Activated T-cell treated with anti-CD3 and anti-CD28 coated beads, Interleukin-2, amount 50 U/mL, for 24 hours (primary cell): ENCODE data around the gene CACNA1C.
"Not testable (repeated sequence)": the region's sequence is repeated elsewhere in the genome, so short reads cannot be mapped to it uniquely, and the experiment has no call there.

Experiments
- DNase-seq: peaks from one replicate; pipeline ENCODE4 v3.0.0-alpha.2; 2020
- H3K27ac Mint-ChIP-seq: 2 replicates; pipeline ENCODE4 v1.8.0; 2020; ENCODE audit warnings: mild to moderate bottlenecking, mixed read lengths
- H3K27me3 Mint-ChIP-seq: 2 replicates; pipeline ENCODE4 v1.8.0; 2020; ENCODE audit warnings: mixed read lengths
- H3K36me3 Mint-ChIP-seq: 2 replicates; pipeline ENCODE4 v1.8.0; 2020; ENCODE audit warnings: low read depth, mixed read lengths
- H3K4me1 Mint-ChIP-seq: 2 replicates; pipeline ENCODE4 v1.8.0; 2020; ENCODE audit warnings: low read depth, mixed read lengths
- H3K4me3 Mint-ChIP-seq: 2 replicates; pipeline ENCODE4 v1.8.0; 2020; ENCODE audit warnings: mild to moderate bottlenecking, moderate library complexity, mixed read lengths
- H3K9me3 Mint-ChIP-seq: 2 replicates; pipeline ENCODE4 v1.8.0; 2020; ENCODE audit warnings: mixed read lengths

Gene CACNA1C

DNA sequence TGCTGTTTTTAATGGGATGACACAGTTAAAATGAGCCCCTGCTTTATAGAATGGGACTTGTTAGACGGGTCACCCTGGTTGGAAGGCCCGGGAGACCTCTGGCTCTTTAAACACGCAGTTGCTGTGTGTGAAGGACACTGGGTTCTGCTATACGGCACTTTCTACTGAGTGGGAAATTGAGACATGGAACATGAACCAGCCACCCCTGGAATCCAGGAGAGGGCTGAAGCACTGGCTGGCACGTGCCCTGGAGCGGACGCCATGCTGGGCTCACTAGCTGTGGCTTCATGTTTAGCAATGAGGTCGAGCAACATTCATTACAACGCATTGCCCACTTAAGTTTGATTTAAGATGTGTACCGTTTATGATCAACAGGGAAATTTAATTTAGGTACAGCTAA is 23.9 kb downstream of the CACNA1C start:
- peaks cover 4% of the 10 kb centered on the region for H3K9me3 Mint-ChIP-seq
- no peak overlapping the region for H3K4me3 Mint-ChIP-seq

DNA sequence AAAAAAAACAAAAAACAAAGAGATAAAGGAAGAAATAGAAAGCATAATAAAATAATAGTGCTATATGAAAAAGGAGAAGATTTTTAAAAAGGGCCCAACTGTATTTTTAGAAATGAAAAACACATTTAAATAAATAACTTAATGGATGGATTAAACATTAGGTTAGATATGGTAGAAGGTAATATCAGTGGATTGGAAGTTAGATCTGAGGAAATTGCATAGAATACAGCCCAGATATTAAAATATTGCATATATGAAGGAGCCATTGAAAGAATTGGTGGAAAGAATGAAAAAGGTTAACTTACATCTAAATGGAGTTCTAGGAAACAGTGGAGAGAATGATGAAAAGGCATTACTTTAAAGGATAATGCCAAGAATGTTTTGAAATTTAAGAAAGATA is 27.8 kb downstream of the CACNA1C start:
- H3K36me3 Mint-ChIP-seq: no peaks in the 10 kb centered on the region
- no peak for DNase-seq
- peaks cover 4% of the 10 kb centered on the region for H3K9me3 Mint-ChIP-seq
- peaks cover 12% of the 10 kb centered on the region for H3K27me3 Mint-ChIP-seq
- no peak overlapping the region for H3K4me3 Mint-ChIP-seq
- H3K4me1 Mint-ChIP-seq: no peaks in the 10 kb centered on the region
- H3K27ac Mint-ChIP-seq: no peak overlapping the region

More for the DNA sequence above, 23.9 kb downstream of the CACNA1C start:
- H3K36me3 Mint-ChIP-seq: no peaks in the 10 kb centered on the region
- DNase-seq: no peak
- H3K4me1 Mint-ChIP-seq: no peaks in the 10 kb centered on the region
- no peak overlapping the region for H3K27ac Mint-ChIP-seq
- peaks cover 21% of the 10 kb centered on the region for H3K27me3 Mint-ChIP-seq

DNA sequence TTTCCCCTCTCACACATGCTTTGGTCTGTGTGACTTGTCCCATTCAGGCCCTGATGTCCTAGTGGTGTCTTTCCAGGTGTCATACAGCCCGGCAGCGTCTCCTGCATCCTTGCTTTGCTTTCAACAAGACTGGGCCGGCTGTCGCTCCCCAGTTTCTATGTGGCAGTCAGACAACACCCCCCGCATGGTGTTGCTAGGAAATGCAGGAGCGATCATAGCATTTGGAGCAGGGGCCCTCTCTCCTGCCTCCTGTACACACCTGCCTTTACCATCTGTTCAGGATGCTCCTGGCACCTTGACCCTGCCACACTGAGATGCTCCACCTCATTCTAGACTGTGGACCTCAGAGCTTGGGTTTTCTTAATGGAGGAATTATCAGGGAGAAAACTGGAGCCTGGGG is 29.5 kb downstream of the CACNA1C start:
- H3K27ac Mint-ChIP-seq: no peak overlapping the region
- DNase-seq: no peak
- H3K27me3 Mint-ChIP-seq: peaks cover 2% of the 10 kb centered on the region
- no peaks in the 10 kb centered on the region for H3K4me1 Mint-ChIP-seq
- no peak overlapping the region for H3K4me3 Mint-ChIP-seq
- no peaks in the 10 kb centered on the region for H3K36me3 Mint-ChIP-seq
- H3K9me3 Mint-ChIP-seq: peaks cover 4% of the 10 kb centered on the region

DNA sequence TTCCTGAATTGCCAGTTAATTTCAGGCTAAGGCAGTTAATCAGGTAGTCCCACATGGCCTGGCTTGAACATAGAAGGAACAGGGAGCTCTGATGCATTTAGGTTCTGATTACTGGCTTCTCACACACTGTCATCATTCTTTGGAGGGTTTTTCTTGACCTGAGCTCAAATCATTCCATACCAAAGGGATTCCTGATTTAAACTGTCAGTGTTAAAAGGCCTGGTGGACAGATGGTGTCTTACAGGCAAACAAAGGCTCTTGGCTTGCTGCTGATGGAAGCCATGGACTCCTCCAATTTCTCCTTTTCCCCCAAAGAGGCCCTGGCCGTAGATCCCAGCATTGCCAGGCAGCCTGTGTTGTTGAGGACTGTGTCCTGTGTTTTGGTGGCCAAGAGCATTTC is 30.2 kb downstream of the CACNA1C start:
- H3K4me3 Mint-ChIP-seq: no peak overlapping the region
- DNase-seq: no peak
- H3K27ac Mint-ChIP-seq: no peak overlapping the region
- peaks cover 4% of the 10 kb centered on the region for H3K9me3 Mint-ChIP-seq
- H3K36me3 Mint-ChIP-seq: no peaks in the 10 kb centered on the region
- no peaks in the 10 kb centered on the region for H3K27me3 Mint-ChIP-seq
- H3K4me1 Mint-ChIP-seq: no peaks in the 10 kb centered on the region

DNA sequence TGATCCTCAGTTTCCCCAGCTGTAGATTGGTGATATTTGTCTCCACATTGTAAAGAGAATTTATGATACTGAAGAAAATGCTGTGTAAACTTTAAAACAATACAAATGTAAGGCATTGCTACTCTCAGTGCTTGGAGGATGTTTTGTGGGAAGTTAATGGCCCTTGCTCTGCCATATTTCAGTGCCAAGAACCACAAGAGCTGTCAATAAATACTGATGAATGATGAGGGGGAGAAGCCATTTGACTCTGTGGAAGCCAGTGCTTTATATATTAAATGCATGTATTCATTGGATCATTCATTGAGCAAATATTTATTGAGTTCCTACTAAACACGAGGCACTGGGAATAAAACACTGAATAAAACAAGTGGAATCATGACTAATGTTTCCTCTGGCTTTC is 30.8 kb downstream of the CACNA1C start:
- Mint-ChIP-seq H3K4me1 (no peaks in the 10 kb centered on the region), H3K27ac (no peak overlapping the region), H3K36me3 (no peaks in the 10 kb centered on the region), H3K4me3 (no peak overlapping the region), H3K9me3 (no peaks in the 10 kb centered on the region), H3K27me3 (no peaks in the 10 kb centered on the region)
- DNase-seq: no peak

DNA sequence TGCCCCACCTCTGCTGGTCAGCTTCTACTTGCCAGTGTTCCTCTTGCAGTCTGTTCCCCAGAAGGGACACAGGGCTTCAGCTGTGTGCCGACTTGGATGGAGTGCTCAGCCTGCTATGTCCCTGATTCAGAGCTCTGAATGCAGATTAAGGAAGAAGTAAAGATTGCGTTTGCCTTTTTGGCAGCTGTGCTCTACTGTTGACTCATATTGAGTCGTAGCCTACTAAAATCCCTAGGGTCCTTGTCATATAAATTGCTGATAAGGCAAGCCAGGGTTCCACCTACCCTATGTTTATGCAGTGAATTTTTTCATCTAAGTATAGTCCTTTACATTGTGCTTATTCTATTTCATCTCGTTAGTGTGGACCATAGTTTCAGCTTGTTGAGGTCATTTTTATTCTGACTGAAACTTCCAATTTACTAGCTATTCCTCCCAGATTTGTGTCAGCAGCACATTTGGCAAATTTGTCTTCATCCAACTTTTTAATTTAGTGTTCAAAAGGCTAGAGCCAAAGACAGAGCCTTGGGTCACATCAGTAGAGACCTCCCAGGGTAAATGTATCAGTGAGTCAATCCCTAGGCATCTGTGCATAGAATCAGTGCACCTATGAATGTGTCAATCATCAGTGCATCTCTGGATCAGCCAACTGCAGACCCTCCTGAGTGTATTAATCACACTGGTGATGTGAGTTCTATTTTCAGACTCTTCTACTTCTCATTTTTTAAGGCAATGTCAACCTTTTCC is 31.9 kb downstream of the CACNA1C start:
- no peaks in the 10 kb centered on the region for H3K4me1 Mint-ChIP-seq
- no peak for DNase-seq
- no peaks in the 10 kb centered on the region for H3K36me3 Mint-ChIP-seq
- H3K27me3 Mint-ChIP-seq: no peaks in the 10 kb centered on the region
- H3K4me3 Mint-ChIP-seq: no peak overlapping the region
- H3K27ac Mint-ChIP-seq: no peak overlapping the region
- no peaks in the 10 kb centered on the region for H3K9me3 Mint-ChIP-seq

DNA sequence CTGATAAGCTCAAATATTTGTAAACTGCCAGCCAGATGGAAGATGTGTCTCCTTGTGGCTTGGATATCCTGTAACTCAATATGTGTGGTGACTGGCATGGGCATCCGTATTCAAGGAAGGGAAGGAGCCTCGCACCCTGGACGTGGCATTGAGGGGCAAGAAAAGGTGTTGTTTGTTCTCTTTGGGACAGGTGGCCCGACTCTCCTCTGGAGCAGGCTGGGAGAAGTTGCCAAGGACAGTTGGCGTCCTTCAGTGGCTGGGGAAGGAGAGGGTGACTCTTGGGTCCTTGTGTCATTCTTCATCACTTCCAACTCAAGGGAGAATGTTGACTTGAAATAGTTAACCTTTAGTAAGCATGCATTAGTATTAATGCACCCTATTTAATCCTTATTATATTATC is 39.6 kb downstream of the CACNA1C start:
- peaks cover 8% of the 10 kb centered on the region for H3K4me1 Mint-ChIP-seq
- H3K36me3 Mint-ChIP-seq: no peaks in the 10 kb centered on the region
- no peak for DNase-seq
- no peaks in the 10 kb centered on the region for H3K9me3 Mint-ChIP-seq
- no peak overlapping the region for H3K27ac Mint-ChIP-seq
- H3K27me3 Mint-ChIP-seq: peaks cover 7% of the 10 kb centered on the region
- no peak overlapping the region for H3K4me3 Mint-ChIP-seq

DNA sequence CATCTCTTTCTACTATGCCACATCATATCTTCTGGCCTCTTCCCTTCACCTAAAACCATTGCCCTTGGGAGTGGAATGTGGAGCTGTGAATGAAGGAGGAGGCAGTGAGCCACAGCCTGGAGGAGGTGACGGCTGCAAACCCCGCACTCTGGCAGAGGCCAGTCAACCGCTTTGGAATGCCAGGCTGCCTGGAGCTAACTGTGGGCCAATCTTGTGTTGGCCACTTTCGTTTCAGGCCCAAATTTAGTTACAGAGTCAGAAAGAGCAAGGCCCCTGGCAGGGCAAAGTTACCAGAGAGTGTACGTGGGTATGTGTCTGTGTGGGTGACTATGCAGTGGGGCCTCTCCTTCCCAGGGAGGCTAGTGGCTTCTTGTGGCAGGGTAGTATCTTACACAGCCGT is 40.1 kb downstream of the CACNA1C start:
- no peaks in the 10 kb centered on the region for H3K9me3 Mint-ChIP-seq
- no peak overlapping the region for H3K27ac Mint-ChIP-seq
- no peaks in the 10 kb centered on the region for H3K36me3 Mint-ChIP-seq
- no peak for DNase-seq
- H3K27me3 Mint-ChIP-seq: peaks cover 7% of the 10 kb centered on the region
- no peak overlapping the region for H3K4me3 Mint-ChIP-seq
- peaks cover 8% of the 10 kb centered on the region for H3K4me1 Mint-ChIP-seq

DNA sequence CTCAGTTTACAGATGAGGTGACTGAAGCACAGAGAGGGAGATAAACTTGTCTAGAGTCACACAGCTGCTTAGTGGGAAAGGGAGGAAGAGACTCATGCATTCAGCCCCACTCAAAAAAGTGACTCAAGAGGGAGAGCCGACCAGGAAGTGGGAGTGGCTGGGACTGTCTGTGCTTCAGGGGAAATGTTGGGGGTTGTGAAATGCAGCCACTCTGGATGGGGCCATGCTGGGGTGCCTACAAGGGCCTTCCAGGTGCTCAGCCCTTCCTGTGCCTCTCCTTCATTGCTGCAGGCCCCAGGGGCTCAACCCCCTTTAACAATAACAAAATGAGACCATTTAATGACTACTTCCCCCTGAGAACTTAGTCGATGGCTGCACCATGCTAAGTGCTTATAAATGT is 41.8 kb downstream of the CACNA1C start:
- DNase-seq: no peak
- H3K27me3 Mint-ChIP-seq: peaks cover 7% of the 10 kb centered on the region
- H3K4me3 Mint-ChIP-seq: no peak overlapping the region
- peaks cover 8% of the 10 kb centered on the region for H3K4me1 Mint-ChIP-seq
- H3K27ac Mint-ChIP-seq: no peak overlapping the region
- H3K36me3 Mint-ChIP-seq: no peaks in the 10 kb centered on the region
- H3K9me3 Mint-ChIP-seq: no peaks in the 10 kb centered on the region

DNA sequence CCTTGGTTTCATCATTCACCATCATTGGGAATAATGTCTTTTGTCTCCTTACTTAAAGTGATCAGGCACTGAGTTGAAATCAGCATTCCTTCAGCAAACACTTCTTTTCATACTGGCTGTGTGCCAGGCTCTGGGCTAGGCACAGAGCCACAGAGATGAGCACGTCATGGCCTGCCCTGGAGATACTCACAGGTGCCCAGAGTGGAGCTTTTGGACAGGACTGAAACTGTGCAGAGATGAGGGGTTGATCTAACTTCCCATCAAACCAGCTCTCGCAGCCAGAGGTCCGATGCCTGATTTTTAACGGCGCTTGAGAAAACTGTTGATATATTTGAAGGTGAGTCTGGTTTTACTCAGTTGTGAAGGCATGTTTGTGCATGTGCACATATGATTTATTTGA is 43.1 kb downstream of the CACNA1C start:
- no peak for DNase-seq
- H3K27ac Mint-ChIP-seq: no peak overlapping the region
- no peaks in the 10 kb centered on the region for H3K9me3 Mint-ChIP-seq
- H3K36me3 Mint-ChIP-seq: no peaks in the 10 kb centered on the region
- H3K4me3 Mint-ChIP-seq: no peak overlapping the region
- peaks cover 8% of the 10 kb centered on the region for H3K4me1 Mint-ChIP-seq
- peaks cover 7% of the 10 kb centered on the region for H3K27me3 Mint-ChIP-seq

DNA sequence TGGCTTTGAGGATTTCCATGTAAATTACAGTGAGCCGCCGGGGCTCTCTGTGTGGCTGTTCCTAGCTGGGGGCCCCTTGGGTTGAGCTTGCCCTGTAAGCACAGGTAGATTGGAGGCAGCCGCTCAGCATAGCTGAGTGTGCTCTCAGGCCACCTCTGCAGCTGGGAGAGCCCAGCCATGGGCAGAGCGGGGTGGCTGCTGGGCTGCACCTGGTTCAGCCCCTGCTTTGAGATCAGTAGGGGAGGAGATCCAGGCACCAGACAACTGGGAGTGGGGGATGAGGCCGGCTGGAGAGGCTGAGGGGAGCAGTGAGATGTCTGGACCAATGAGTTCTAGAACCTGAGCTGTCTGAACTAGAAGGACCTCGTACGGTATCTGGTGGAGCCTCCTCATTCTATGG is 44.8 kb downstream of the CACNA1C start:
- Mint-ChIP-seq H3K4me3 (no peak overlapping the region), H3K36me3 (no peaks in the 10 kb centered on the region), H3K27ac (no peak overlapping the region), H3K4me1 (peaks cover 8% of the 10 kb centered on the region), H3K9me3 (no peaks in the 10 kb centered on the region), H3K27me3 (no peaks in the 10 kb centered on the region)
- DNase-seq: no peak

DNA sequence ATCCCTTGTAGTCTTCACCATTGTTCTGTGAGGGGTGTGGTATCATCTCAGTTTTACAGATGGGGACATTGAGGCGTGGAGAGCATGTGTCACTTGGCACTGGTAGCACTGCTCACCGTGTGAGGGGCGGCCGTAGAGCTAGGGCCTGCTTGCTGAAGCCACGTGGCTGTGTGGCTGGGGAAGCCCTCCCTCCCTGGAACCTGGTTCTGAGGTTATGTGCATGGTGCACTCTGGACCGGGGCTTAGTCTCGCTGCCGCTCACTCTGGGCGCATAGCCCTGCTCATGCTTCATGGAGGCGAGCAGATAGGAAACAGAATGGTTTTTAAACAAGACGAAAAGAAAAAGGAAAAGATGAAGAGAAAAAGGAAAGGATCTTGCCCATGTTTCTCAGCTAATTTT is 46.1 kb downstream of the CACNA1C start:
- H3K9me3 Mint-ChIP-seq: no peaks in the 10 kb centered on the region
- no peaks in the 10 kb centered on the region for H3K36me3 Mint-ChIP-seq
- no peaks in the 10 kb centered on the region for H3K27me3 Mint-ChIP-seq
- no peak for DNase-seq
- H3K27ac Mint-ChIP-seq: no peak overlapping the region
- no peak overlapping the region for H3K4me3 Mint-ChIP-seq
- H3K4me1 Mint-ChIP-seq: peaks cover 8% of the 10 kb centered on the region

DNA sequence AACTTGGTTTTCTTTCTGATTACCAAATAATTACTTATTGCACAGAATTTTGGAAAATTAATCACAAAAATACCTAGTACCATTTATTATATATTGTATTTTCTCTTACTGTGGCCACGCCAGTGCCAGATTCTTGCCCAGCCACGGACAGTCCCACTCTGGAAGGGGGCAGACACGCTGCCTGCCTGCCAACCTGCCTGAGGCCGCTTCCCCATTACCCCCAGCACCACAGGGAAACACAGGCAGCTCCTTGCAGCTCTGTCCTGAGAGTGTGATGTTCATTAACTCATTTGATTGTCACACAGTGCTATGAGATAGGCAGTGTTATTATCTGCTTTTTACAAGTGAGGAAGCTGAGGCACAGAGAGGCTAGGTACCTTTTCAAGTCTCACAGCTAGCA is 46.8 kb downstream of the CACNA1C start:
- Mint-ChIP-seq H3K4me1 (peaks cover 3% of the 10 kb centered on the region), H3K36me3 (no peaks in the 10 kb centered on the region), H3K4me3 (no peak overlapping the region), H3K27ac (no peak overlapping the region), H3K27me3 (no peaks in the 10 kb centered on the region), H3K9me3 (no peaks in the 10 kb centered on the region)
- DNase-seq: no peak

DNA sequence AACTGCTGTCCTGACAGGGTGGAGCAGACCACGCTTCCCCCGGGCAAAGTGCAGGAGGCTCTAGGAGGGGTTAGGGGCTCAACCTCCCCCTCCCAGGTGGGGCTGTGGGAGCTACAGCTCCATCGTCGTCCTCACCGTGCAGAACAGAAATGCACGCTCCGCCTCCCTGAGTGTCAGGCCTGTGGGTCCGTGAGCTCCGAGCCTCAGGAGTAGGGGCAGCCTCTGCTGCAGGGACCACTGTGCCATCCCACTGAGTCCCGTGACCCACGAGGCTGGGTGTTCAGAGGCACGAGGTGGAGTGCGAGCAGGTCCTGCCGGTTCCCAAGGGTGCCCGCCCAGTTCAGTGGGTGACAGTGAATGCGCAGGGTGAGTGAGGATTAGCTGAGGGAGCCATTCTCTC is 48.6 kb downstream of the CACNA1C start:
- no peaks in the 10 kb centered on the region for H3K36me3 Mint-ChIP-seq
- H3K9me3 Mint-ChIP-seq: no peaks in the 10 kb centered on the region
- no peak overlapping the region for H3K27ac Mint-ChIP-seq
- no peak for DNase-seq
- no peak overlapping the region for H3K4me3 Mint-ChIP-seq
- peaks cover 7% of the 10 kb centered on the region for H3K27me3 Mint-ChIP-seq
- H3K4me1 Mint-ChIP-seq: no peaks in the 10 kb centered on the region

DNA sequence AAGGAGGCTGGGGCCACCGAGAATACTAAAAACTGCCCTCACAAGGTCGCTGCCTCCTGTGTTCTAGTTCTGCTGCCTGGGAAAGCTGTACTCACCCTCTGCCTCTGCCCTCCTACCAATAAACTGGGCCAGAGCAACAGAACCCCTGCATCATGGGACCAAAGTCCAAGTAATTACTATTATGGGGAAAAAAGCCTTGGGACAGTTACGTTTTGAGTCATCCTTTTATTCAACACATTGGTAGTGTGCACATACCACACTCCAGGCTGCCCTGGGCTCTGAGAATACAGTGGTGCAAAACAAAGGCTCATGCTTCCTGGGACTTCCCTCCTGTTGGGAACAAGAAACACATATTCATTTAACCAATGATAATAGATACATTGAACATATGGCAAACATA is 49.0 kb downstream of the CACNA1C start:
- Mint-ChIP-seq H3K4me1 (no peaks in the 10 kb centered on the region), H3K36me3 (no peaks in the 10 kb centered on the region), H3K4me3 (no peak overlapping the region), H3K27me3 (peaks cover 7% of the 10 kb centered on the region), H3K9me3 (no peaks in the 10 kb centered on the region), H3K27ac (no peak overlapping the region)
- no peak for DNase-seq

DNA sequence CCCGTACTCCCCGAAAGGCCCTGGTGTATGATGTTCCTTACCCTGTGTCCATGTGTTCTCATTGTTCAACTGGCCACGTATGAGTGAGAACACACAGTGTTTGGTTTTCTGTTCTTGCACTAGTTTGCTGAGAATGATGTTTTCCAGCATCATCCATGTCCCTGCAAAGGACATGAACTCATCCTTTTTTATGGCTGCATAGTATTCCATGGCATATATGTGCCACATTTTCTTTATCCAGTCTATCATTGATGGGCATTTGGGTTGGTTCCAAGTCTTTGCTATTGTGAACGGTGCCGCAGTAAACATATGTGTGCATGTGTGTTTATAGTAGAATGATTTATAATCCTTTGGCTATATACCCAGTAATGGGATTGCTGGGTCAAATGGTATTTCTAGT is 49.9 kb downstream of the CACNA1C start:
- not testable (repeated sequence) for H3K36me3 Mint-ChIP-seq, H3K9me3 Mint-ChIP-seq, H3K4me3 Mint-ChIP-seq, H3K27me3 Mint-ChIP-seq, H3K27ac Mint-ChIP-seq, H3K4me1 Mint-ChIP-seq, DNase-seq
